Non-pigmented ciliary epithelial cell (primary cell): ENCODE data around the gene OR11A1.
"Not testable (repeated sequence)": the region's sequence is repeated elsewhere in the genome, so short reads cannot be mapped to it uniquely, and the experiment has no call there.

Source experiments
- DNase-seq: peaks from one replicate; pipeline ENCODE4 v3.0.0-alpha.2; 2010; ENCODE audit warnings: low read depth

The OR11A1 gene

DNA sequence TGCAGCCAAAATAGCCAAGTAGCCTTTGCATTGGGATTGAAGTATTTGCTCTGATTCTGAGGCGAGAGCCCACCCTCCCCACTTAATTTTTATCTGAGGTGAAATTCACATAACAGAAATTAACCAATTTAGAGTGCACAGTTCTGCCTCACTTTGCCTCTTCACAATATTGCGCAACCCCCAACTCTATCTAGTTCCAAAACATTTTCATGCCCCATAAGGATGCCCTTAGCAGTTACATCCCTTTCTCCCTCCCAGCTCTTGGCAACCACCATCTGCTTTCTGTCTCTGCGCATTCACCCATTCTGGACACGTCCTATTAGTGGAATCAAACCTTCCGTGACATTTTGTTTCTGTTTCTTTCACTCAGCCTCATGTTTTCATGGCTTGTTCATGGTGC lies 21.9 kb upstream of the OR11A1 start:
- no peak for DNase-seq

DNA sequence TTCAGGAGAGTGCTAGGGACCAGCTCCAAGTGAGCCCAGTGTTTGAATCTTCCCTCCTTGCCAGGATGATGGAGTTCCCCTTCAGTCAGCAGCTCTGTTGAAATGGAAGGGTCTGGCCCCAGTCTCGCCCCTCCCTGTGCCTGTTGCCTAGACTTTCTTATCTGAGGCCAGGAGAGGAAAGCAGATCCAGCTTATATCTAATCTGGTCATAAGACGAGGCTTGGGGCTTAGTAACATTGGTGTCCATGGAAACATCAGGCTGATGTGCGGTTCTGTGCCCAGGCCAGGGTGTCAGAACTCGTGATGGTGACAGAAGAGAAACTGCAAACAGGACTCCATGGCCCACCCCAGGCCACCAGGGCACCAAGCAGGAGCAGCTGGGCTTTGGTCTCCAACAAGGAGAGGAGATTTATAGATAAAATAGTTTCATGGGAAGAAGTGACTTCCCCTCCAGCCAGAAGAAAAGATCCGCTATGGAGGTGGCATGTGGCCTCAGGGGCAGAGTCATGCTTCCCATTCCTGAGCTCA lies 21.1 kb upstream of the OR11A1 start:
- no peak for DNase-seq

DNA sequence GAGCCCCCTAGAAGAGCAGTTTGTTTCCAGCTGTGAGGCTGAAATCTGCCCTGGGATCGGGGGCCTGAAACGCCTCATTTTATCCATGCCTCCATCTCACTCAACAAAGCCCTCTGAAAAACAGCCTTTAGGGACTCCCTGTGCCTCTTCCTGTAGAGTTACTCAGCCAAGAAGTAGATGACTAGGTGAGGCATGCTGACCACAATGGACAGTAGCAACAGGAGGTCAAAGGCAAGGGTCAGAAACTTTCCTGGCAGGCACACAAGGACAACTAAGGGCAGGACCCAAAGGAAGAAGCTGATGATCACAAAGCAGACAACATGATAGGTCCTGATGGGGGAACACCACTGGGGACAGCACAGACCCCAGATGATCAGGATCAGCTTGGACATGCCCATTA lies 18.1 kb upstream of the OR11A1 start:
- no peak for DNase-seq

DNA sequence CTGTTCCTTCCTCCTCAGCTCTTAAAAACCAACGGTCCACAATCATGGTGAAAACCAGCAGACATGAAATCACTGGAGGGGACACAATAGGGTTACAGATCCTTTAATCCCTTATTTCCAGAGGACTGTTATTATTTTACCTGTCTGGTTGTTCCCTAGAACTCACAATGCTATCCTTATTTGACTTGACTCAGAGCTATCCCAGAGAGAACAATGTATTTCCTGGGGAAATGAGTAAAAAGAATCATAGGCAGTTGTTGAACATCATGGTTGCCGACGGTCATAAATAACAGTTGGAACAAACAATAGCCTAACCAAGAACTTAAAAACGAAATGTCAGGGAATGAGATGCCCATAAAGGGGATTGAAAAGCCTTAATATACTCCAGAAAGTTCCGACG lies 9.4 kb upstream of the OR11A1 start:
- DNase-seq = no peak

DNA sequence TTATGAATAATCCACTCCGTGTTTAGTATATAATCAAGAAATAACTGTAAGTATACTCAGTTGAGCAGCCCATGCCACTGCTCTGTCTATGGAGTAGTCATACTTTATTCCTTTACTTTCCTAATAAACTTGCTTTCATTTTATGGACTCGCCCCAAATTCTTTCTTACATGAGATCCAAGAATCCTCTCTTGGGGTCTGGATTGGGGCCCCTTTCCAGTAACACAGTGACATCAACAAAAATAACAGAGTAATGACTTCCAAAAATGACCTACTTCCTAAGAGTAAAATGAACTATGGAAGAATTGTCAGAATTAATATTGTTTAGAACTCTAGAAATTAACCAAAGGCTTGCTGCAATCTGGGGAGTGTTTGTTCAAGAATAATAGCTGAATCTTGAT lies 8.9 kb upstream of the OR11A1 start:
- no peak for DNase-seq

DNA sequence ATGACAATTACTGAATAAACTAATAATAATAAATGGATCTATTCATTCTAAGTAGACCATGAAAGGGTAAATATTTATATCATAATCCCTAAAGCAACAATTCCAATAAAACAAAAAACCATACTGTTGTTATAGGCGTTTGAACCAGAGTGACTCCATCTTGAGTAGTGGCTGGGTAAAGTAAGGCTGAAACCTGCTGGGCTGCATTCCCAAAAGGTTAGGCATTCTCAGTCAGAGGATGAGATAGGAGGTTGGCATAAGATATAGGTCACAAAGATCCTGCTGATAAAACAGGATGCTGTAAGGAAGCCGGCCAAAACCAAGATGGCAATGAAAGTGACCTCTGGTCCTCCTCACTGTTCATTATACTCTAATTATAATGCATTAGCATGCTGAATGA lies 8.4 kb upstream of the OR11A1 start:
- no peak for DNase-seq

DNA sequence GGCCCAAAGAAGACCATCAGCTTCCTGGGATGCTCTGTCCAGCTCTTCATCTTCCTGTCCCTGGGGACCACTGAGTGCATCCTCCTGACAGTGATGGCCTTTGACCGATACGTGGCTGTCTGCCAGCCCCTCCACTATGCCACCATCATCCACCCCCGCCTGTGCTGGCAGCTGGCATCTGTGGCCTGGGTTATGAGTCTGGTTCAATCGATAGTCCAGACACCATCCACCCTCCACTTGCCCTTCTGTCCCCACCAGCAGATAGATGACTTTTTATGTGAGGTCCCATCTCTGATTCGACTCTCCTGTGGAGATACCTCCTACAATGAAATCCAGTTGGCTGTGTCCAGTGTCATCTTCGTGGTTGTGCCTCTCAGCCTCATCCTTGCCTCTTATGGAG lies 5.2 kb upstream of the OR11A1 start:
- no peak for DNase-seq

DNA sequence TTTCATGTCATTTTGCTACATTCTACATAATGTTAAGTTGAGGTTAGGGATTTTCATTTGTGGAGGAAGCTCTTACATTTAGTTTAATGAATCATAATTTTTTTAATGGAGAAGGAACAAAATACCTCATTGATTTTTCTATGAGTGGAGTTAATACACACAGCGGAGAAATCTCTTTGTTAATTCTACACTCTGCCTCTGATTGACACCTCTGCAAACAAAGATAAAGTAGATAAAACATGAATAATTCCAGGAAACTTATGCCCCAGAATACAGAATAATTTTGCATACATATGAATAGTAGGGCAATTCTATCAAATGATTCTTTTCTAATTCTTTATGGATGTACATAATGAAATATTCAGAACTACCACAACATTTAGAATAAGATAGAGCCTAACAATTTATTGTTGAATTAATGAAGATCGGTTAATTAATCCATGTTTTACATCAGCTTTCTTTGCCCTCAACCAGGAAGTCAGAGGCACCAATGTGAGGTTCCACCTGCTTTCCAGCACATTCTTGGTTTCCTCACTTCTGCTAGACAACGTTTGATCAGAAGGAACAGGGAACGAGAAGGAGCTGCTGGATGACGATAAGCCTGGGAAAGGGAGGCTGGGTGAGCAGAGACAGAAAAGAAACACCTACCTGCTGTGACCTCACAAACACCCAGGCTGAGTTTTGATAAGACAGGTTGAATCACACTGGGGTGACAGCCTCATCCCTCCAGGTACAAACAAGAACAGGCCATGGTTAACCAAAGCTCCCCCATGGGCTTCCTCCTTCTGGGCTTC lies 4.3 kb upstream of the OR11A1 start:
- no peak for DNase-seq

DNA sequence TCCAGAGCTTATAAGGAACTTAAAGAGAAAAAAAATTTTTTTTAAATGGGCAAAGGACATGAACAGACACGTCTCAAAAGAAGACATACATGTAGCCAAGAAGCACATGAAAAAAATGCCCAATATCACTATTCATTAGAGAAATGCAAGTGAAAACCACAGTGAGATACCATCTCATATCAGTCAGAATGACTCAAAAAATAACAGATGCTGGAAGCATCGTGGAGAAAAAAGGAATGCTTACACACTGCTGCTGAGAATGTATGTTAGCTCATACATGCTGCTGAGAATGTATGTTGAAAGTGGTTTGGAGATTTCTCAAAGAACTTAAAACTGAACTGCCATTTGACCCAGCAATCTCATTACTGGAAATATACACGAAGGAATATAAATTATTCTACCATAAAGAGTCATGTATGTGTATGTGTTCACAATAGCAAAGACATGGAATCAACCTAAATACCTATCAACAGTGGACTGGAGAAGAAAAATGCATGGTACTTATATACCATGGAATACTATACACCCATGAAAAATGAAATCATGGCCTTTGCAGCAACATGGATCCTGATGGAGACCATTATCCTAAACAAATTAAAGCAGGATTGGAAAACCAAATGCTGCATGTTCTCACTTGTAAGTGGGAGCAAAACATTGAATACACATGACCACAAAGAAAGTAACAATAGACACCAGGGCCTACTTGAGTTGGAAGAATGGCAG lies 5.2 kb downstream of the OR11A1 start:
- no peak for DNase-seq

DNA sequence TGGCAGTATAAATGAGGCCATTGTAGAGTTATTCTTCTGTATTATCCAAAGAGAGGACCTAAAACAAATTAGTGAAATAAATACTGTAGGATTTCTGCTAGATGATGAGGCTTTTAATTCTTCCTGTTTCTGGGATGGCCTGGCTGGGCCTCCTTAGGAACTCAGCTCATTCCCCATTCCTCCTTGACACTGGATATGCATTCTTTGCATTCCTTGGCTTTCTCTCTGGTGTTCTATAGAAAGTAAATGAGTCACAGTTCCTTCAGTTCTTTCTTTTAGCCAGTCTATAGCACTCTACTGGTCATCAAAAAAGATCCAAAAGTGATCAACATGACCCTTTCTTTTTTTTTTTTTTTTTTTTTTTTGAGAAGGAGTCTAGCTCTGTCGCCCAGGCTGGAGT lies 9.2 kb downstream of the OR11A1 start:
- DNase-seq = no peak

DNA sequence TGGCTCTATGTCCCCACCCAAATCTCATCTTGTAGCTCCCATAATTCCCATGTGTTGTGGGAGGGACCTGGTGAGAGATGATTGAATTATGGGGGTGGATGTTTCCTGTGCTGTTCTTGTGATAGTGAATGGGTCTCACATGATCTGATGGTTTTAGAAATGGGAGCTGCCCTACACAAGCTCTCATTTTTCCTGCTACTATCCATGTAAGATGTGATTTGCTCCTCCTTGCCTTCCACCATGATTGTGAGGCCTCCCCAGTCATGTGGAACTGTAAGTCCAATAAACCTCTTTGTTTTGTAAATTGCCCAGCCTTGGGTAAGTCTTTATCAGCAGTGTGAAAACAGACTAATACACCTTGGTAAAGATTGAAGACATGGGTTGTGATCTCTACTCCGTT lies 12.8 kb downstream of the OR11A1 start:
- not testable (repeated sequence) for DNase-seq

DNA sequence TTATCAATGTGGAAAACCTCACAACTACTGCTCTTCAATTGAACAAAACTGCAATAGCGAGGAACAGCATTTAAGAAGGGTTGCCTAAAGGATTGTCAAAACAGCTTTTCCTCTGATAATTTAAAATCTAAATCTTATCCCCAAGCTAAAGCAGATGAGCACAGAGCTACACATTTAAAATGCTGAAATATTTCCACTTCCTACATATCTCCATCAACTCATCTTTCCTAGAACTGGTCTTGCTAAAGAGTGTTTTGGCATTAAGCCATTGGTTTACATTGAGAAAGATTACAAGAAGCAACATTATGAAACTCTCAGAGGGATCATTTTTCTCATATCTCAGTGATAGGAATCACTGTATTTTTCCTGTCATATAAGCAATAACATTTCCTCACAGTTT lies 14.2 kb downstream of the OR11A1 start:
- DNase-seq = no peak

DNA sequence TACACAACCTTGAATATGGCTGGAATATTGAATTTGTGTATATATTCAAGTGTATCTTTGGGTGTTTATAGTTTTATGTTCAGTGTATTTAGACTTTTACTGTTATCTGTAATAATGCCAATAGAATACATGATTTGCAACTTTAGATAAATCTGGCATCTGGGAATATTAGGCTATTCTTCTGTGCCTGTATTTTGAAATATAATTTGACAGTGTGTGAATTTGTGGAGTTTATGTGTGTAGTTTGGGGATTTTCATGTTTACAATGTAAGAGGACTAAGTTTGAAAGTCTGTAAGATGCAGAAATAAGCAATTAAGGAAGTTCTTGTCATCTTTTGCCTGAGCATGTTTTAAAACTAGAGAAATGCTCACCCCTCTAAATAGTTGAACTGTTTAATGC lies 17.9 kb downstream of the OR11A1 start, which contains the start of gene OR10C1:
TSS of gene OR10C1 (plus strand) at position 301 of the 400 bp plus-strand sequence. CDS start 710 bp downstream, outside the sequence.
- DNase-seq = no peak

DNA sequence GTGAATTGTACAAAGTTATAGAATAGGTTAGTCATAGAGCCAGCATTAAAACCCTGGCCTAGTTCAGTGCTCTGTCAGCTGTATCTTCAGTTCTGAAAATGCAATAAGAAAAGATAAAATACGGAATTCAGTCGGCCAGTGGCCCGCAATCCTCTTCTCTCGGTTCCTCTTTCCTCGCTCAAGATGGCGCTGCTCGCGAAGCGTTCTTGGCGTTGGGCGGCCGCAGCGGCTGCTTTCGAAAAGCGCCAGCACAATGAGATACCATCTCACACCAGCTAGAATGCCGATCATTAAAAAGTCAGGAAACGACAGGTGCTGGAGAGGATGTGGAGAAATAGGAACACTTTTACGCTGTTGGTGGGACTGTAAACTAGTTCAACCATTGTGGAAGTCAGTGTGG lies 20.1 kb downstream of the OR11A1 start:
- DNase-seq = not testable (repeated sequence)

DNA sequence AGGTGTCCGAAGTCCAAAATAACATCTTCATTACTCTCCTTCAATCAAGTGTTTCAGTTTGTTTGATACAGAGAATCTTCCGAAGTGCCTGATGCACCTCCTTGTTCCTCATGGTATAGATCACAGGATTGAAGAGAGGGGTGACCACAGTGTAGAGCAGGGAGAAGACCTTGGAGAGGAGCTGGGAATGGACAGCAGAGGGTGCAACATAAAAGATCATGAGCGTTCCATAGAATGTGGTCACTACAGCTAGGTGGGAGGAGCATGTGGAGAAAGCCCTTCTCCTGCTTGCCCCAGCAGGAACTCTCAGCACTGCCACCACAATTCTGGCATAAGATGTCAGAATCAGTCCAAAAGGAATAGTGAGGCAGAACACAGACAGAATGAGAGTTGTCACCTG lies 30.2 kb downstream of the OR11A1 start:
- no peak for DNase-seq

DNA sequence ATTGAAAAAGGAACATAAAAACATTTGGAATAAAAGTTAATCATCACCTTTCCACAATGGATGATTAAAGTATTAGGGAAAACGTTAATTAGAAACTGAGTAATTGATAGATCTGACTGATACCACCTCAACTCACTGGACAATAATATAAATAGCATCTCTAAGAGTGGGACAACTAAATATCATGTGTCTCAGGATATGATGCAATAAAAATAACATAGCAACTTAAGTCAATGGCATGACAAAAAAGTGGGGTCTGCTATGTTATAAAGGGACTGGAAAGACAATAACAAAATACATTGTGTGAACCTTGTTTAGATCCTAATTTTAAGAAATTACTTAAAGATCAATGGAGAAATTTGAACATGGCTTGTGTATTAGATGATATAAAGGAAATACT lies 31.8 kb downstream of the OR11A1 start:
- DNase-seq = no peak

DNA sequence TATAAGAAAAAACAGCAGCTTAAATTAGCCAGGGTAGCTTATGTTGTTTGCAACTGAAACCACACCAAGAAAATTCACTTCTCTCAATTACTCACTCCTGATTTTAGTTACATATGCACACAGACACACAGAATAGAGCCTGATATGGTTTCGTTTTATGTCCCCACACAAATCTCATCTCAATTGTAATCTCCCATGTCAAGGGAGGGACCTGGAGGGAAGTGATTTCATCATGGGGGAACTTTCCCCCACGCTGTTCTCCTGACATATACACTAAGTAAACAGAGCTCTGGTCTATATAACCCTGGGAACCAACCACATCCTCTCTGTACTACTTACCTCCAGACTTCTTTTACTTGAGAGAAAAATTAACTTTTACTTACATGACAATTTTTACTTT lies 32.3 kb downstream of the OR11A1 start:
- DNase-seq = no peak

DNA sequence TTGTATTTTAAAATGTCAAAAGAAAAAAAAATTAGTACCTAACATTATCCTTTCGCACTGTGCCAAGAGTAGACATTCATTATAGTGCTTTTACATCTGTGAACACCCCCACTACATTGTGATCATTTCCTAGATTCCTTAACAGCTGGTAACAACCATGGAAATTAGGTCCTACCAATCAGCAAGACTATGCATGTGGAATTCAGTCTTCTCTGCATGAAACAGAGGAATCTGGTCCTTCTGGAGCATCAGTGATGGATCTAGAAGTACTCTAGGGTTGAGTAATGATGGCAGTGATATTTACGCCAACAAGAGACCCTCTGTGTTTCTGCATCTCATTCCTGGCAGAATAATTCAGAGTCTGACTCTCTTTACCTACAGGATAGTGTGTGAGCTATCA lies 32.7 kb downstream of the OR11A1 start:
- no peak for DNase-seq

DNA sequence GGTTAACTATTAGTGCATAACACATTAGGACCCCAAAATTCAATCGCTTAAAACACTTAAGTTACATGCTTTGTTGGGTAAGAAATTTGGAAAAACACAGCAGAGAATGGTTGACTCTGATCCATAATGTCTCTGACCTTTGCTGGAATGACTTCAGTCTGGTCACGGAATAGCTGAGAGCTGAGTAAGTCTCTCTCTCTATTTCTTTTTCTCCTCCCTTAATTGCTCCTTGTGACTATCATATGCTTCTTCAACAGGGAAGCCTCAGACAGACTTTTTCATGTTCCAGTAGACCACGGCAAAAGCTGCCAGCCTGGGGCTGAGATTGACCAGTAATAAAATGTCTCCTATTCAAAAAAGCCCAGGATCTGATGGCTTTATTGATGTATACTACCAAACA lies 37.4 kb downstream of the OR11A1 start:
- DNase-seq = no peak

DNA sequence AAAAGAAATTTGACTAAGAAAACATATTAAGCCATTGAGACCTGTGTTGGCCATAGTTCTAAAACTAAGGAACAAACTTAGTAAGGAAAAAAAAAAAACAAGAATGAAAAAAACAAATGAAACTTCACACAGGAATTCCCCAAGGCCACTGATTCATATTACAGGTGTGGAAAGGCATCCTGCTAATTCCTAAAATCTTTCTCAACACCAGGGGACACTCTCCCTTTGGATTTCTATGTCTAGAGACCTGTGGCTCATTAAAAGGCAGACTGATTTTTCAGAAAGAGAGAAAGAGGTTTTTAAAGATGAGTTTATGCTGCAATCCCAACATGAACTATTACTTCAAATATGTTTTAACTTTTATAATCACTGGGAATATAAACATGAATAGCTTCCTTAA lies 42.3 kb downstream of the OR11A1 start, which contains the start of gene OR12D1:
TSS of gene OR12D1 (plus strand) at position 341 of the 400 bp plus-strand sequence.
- DNase-seq = no peak

DNA sequence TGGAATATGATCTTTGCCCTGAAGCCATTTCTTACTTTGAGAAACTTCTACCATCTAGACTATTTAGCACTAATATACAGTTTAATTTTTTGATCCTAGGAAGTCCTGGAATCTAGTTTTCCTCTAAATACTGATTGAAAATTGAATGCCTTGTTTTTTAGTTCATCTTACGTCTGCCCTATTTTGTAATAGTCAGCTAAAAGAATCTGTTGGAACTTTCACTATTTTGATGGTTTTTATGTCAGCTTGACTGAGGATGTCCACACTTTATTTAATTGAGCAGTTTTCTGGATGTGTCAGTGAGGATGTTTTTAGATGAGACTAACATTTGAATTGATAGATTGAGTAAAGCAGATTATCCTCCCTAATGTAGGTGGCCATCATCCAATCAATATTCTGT lies 53.1 kb downstream of the OR11A1 start:
- DNase-seq = no peak

DNA sequence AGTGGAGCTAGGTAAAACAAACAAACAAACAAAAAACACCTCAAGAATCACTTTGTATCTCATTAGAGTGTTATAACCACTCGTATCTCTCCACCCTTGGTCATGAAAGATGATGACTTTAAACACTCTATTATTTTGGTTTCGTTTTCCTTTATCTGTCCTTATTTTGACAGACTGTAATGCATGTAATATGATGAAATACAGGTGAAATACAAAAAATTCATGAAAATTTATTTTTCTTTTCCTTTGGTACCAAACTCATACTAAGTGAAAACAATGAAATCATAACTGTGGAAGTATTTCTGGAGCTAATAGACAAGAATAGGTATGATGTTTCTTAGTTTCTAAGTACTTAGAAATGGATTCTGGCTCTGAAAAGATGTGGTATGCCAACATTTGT lies 57.3 kb downstream of the OR11A1 start:
- DNase-seq = no peak

DNA sequence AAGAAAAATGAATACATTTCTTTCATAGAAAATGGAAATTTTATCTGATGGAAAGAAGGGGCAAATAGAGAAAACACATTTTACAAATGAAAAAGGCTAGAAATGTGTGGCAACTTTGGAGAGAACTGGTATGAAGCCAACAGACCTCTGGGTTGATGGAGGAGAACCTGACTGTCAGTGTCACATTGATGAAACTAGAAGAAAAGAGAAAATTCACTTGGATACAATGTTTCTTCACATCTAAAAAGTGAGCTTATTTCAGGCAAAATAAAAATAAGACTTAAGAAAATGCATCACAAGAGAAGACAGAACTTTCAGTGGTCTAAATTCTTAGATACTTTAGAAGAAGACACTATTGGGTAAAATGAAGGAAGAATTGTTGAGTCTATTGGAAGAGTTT lies 61.5 kb downstream of the OR11A1 start, which contains the start of gene OR12D2:
TSS of gene OR12D2 (plus strand) at position 301 of the 400 bp plus-strand sequence. CDS start 1,069 bp downstream, outside the sequence.
- DNase-seq = no peak
